ENCODE data around the gene HIPK3.
"Not testable (repeated sequence)": the region's sequence is repeated elsewhere in the genome, so short reads cannot be mapped to it uniquely, and the experiment has no call there.

Gene HIPK3

DNA sequence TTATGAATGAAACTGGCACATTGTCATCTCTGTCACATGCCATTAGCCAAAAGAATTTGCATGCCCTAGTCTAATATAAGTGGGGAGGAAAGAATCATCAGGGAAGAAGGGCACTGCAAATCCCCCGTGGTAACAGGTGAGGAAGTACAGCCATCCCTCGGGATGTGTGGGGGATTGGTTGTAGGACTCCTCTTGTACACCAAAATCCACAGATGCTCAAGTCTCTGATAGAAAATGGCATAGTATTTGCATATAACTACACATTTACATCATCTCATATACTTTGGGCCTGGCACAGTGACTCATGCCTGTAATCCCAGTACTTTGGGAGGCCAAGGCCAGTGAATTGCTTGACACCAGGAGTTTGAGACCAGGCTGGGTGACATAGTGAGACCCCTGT is 109.7 kb downstream of the HIPK3 start:
- no peak for DNase-seq

- DNase-seq: not testable (repeated sequence)
These were observed 111.3 kb downstream of the HIPK3 start for GRCh38 chr11:33368475-33368874.

DNA sequence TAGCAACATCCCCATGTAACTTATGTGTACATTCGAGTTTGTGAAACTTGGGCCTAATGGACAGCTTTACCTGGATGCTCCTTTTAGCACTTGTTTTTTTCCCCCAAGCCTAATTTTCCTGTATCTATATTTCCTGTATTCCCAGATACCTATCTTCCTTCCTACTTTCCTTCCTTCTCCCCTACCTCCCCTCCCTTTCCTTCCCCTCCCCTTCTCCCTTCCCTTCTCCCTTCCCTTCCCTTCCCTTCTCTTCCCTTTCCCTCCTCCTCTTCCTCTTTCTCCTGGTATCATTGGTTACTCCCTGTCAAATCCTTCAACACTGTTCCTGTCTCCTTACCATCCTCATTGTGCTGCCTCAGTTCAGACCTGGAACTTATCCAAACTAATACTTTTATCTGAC is 111.8 kb downstream of the HIPK3 start:
- no peak for DNase-seq

DNA sequence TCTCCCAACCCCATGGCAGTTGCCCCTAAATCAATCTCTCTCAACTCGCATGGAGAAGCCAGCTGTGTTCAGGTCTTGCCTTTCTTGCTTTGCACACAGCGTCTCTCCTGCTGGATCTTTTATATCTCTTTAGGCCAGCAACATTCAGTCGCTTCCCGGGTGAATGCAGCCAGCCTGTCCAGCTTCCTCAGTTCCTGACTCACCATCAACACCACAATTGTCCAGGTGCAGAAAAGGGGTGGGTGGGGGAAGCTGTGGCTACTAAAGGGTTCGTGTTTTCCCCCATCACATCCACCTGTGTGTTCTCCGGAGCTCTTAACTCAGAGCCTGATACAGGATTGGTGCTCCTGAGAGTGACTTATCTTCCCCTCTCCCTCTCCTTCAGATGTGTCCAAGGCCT is 116.5 kb downstream of the HIPK3 start:
- DNase-seq: no peak

- DNase-seq: no peak
These were observed 118.1 kb downstream of the HIPK3 start for GRCh38 chr11:33375236-33375635.

DNA sequence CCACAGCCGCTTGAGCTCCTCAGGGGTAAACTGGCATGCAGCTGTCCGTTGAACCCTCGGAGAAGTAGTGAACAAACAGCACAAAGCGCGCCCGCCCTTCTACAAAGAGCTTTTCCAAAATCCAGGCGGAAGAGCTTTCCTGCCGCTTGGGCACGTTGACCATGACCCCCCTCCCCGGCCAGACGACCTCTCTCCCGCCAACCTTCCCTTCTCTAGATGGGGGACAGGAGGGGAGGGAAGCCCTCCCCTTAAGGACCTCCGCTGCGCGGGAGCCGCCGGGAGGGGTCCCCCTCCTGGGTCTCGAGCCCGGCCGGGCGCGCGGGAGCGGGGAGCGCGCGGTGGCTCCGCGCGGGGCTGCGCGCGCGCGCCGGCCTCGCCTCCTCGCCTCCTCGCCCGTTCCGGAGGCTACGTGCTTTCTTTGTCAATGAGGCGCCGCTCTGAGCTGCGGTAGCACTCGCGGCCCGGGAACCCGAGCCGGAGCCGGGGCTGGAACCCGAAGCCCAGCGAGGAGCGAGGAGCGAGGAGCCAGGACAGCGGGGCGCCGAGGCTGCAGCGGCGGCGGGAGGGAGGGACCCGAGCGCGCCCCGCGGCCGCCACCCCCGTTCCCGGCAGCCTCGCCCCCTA is 118.6 kb downstream of the HIPK3 start, which contains the start of gene KIAA1549L:
KIAA1549L (plus strand) TSS at position 421 of the 624 bp plus-strand sequence.
- no peak for DNase-seq

- DNase-seq: no peak
These were observed 119.4 kb downstream of the HIPK3 start for GRCh38 chr11:33376331-33377310.

DNA sequence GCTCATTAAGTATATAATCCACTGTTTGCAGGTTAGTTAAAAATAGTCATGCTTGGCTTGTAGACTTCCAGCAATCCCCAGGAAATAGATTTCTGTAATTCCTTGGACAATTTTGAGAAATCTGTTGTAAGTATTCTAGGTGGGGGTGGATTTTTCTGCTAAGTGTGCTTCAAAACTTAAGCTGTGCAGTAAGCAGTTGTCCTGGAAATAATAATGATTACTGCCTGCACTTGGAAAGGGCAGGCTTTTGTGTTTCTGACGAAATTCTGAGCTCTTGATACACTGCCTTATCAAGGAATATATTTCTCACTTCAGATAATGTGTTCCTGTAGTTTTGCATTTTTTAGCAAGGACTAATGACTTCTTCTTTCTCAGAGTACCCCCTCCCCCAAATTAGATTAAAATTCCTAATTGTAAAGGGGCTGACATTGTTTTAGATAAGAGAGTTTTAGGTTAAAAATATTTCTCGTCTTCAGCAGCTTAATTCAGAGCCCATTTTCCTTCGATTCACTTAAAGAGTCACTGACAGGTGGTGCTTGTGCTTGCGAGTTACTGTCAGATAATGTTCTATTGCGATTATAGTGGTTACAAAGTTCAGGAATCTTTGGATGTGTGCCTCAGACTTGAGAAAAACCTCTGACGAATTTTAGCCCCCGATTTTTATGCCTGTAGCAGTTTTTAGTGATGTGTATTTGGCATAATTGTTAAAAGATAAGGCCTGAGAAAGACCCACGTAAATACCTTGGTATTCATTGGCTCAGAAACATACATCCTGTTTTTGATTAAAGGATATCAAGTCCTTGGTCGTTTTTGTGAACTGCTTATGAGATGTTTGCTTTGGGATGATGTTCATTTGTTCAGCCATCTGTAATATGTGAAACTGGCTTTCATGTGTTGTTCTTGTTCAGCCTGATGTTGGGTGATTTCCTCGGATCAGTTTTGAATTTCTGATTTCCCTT is 120.5 kb downstream of the HIPK3 start:
- DNase-seq: no peak

DNA sequence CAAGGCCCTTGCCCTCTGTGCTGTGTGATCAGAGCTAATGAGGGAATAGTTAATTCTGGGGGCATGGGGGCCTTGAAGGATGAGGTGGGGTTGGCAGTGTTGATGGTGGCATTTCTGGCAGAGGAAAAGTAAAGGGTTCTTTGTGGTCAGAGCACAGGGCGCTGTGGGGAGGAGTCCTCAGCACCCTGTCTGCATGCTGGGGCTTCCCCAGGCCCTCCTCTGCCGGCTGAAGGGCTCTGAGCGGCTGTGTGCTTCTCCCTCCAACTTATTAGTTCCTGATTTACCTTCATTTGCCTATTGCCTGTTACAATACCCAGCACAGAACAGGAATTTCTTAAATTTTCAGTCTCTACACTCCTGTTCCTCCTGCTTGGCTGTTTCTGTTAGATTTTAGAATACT is 122.8 kb downstream of the HIPK3 start:
- DNase-seq: no peak

DNA sequence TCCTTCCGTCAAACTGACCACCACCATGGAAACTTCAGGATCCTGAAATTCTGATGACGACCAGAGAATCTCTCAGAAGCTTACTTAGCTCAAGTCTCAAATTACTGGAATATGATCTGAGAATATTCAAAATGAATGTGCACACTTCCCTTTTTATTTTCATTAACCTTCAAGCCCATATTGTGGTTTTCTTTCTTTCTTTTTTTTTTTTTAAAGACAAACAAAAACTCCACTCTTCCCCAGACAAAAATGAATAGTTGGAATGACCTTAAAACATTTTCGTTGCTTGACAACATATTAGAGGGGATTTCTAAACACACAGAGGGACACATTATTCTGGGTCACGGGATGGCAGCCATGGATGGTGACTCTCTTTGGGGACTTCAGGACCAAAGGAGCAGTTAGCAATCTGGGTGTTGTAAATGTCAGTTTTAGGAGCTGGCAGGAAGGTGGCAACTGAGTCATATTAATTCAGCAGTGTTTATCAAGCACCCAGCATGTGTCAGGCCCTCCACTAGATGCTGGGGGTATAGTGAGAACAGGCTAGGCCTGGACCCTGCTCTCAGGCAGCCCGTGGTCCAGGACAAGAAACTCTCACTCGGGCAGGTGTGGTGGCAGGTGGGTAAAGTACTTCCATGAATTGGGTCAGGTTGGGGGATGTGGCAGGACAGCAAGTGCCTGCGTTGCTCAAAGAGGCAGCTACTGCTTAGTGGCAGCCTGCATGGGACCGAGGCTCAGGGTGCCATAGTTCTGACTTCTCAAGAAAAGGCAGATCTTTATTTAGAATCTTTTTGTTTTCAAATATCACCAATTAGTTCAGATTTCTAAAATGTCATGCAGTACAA is 126.1 kb downstream of the HIPK3 start:
- no peak for DNase-seq

- no peak for DNase-seq
These were observed 126.7 kb downstream of the HIPK3 start for GRCh38 chr11:33383920-33384209.

- DNase-seq: no peak
These were observed 127.0 kb downstream of the HIPK3 start for GRCh38 chr11:33384220-33384619.

- DNase-seq: no peak
These were observed 130.4 kb downstream of the HIPK3 start for GRCh38 chr11:33387581-33387980.

DNA sequence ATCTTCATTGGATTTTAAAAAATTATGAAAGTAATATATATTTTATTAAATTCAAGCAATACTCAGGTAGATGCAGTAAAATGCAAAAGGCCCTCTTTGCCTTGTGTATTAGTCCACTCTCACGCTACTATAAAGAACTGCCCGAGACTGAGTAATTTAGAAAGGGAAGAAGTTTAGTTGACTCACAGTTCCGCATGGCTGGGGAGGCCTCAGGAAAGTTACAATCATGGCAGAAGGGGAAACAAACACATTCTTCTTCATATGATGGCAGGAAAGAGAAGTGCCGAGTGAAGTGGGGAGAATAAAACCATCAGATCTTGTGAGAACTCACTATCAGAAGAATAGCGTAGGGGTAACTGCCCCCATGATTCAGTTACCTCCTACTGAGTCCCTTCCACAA is 130.8 kb downstream of the HIPK3 start:
- no peak for DNase-seq

GRCh38 chr11:33388793-33389525 is 131.8 kb downstream of the HIPK3 start:
- no peak for DNase-seq

GRCh38 chr11:33389635-33390034 is 132.5 kb downstream of the HIPK3 start:
- DNase-seq: no peak

GRCh38 chr11:33390944-33391892 is 134.0 kb downstream of the HIPK3 start:
- DNase-seq: no peak

GRCh38 chr11:33391893-33392251 is 134.7 kb downstream of the HIPK3 start:
- DNase-seq: no peak

DNA sequence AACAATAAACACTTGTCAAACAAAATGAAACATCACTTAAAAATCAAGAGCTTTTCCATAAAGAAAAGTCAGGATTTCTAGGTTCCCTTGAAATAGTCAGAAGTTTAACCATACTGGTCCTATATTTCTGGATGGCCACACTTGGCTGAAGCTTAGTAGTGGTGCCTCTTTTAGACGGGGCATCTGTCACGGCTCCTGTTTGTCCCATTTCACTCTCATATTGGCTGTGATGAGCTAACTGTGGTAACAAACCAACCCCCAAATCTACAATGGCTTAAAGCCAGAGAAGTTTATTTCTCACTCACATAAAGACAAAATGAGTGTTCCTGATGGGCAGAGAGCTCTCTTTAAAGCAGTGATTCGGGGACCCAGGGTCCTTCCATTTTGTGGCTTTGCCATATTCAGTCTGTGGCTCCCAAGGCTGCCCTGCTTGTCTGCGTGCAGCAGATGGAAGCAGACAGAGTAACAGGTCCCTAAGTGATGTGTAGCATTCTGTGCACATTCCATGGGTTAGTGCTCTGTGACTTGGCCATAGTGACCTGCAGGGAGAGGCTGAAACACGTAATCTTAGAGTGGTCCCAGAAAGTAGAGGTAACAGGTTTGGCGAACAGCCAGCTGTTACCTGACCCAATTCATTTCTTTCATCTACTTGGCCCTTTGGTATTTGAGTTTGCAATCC is 137.4 kb downstream of the HIPK3 start:
- DNase-seq: no peak

GRCh38 chr11:33396361-33396760 is 139.2 kb downstream of the HIPK3 start:
- no peak for DNase-seq
